Neural progenitor cell (in vitro differentiated cells): Measurements from ENCODE around the gene HES7. TPM values are rescaled to one million over a fixed set of nuclear protein-coding genes. Genes with fewer than 3 reads are reported as not detected.

Experiments used
- DNase-seq: peaks from one replicate; pipeline ENCODE4 v3.0.0-alpha.2; 2016; ENCODE audit warnings: low spot score
- H2AFZ ChIP-seq: fragments of 200-600 bp; sonication (generic); replicated peaks from 2 replicates; pipeline ENCODE4 v1.6.1; 2016; ENCODE audit warnings: antibody characterized with exemption
- H3F3A ChIP-seq: fragments of 200-600 bp; sonication (generic); 2 replicates; pipeline ENCODE4 v1.6.1; 2016; ENCODE audit warnings: antibody characterized with exemption, low read depth
- H3K27ac ChIP-seq: fragments of 200-600 bp; sonication (generic); 2 replicates; pipeline ENCODE4 v1.5.1; 2016; ENCODE audit warnings: mild to moderate bottlenecking
- H3K27me3 ChIP-seq: fragments of 200-600 bp; sonication (generic); 2 replicates; pipeline ENCODE4 v1.6.1; 2016; ENCODE audit warnings: mild to moderate bottlenecking, moderate library complexity
- H3K36me3 ChIP-seq: fragments of 200-600 bp; sonication (generic); 2 replicates; pipeline ENCODE4 v1.5.1; 2016
- H3K4me1 ChIP-seq: fragments of 200-600 bp; sonication (generic); 2 replicates; pipeline ENCODE4 v1.6.1; 2016; ENCODE audit warnings: mixed run types
- H3K4me2 ChIP-seq: fragments of 200-600 bp; sonication (generic); 2 replicates; pipeline ENCODE4 v1.6.1; 2016
- H3K4me3 ChIP-seq: fragments of 200-600 bp; sonication (generic); 2 replicates; pipeline ENCODE4 v1.5.1; 2016
- H3K79me2 ChIP-seq: fragments of 200-600 bp; sonication (generic); 2 replicates; pipeline ENCODE4 v1.6.1; 2016; ENCODE audit warnings: low read depth
- H3K9ac ChIP-seq: fragments of 200-600 bp; sonication (generic); 2 replicates; pipeline ENCODE4 v1.6.1; 2016
- H3K9me3 ChIP-seq: fragments of 200-600 bp; sonication (generic); 2 replicates; pipeline ENCODE4 v1.5.1; 2016; ENCODE audit warnings: low read depth
- H4K20me1 ChIP-seq: fragments of 200-600 bp; sonication (generic); 2 replicates; pipeline ENCODE4 v1.6.1; 2016; ENCODE audit warnings: low read depth
- H3K27ac Mint-ChIP-seq: 3 replicates; pipeline ENCODE4 v1.8.0; 2021; ENCODE audit warnings: mixed read lengths
- H3K27me3 Mint-ChIP-seq: 2 replicates; pipeline ENCODE4 v1.8.0; 2022; ENCODE audit warnings: low read depth, mild to moderate bottlenecking, inconsistent platforms, moderate library complexity, mixed read lengths; ENCODE audit not compliant: insufficient read depth
- H3K36me3 Mint-ChIP-seq: 3 replicates; pipeline ENCODE4 v1.8.0; 2021; ENCODE audit warnings: mixed read lengths
- H3K4me1 Mint-ChIP-seq: 3 replicates; pipeline ENCODE4 v1.8.0; 2021; ENCODE audit warnings: mixed read lengths
- H3K4me3 Mint-ChIP-seq: 3 replicates; pipeline ENCODE4 v1.8.0; 2021; ENCODE audit warnings: mild to moderate bottlenecking, moderate library complexity, mixed read lengths
- H3K9me3 Mint-ChIP-seq: 3 replicates; pipeline ENCODE4 v1.8.0; 2020; ENCODE audit warnings: mixed read lengths
- EZH2 ChIP-seq: fragments of 200-600 bp; sonication (generic); IDR thresholded peaks from 2 replicates; pipeline ENCODE4 v1.6.1; 2017; ENCODE audit warnings: antibody characterized with exemption, mild to moderate bottlenecking, moderate library complexity
- EZH2phosphoT487 ChIP-seq: fragments of 200-600 bp; sonication (generic); IDR thresholded peaks from 2 replicates; pipeline ENCODE4 v1.6.1; 2017; ENCODE audit warnings: antibody characterized with exemption
- total RNA-seq: library from RNA; depleted of rRNA; stranded (reverse); fragments of >200 nt; gene quantifications from 2 replicates; pipeline ENCODE4 v1.2.3, GENCODE V29; 2015; ENCODE audit warnings: low replicate concordance
- TF ChIP-seq, protein P1 (sequence below): fragments of 200-600 bp; sonication (generic); IDR thresholded peaks from 2 replicates; pipeline ENCODE4 v1.5.1; 2017; ENCODE audit warnings: antibody characterized with exemption, mild to moderate bottlenecking

HES7 gene
- total RNA-seq, 1 donor from 2014 or later, result not detected

DNA sequence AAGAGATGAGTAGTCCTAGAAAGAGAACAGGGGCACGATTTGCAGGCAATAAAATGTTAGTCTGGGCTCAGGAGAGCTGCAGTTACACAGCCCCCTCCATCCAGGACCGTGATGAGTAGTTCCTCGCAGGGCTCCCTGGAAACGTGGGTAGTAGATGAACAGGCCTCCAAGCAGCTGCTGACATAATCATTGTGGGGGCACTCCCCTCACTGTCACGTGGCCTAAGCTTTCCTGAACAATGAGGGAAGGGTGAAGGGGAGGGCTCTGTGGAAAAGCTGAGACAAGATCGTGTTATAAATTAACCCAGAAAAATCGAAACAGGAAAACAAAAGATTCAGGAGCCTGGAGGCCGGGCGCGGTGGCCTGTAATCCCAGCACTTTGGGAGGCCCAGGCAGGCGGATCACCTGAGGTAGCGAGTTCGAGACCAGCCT, 29.6 kb upstream of the HES7 start:
- peak; percentile 41 for DNase-seq
- H4K20me1 ChIP-seq, result peaks cover 23% of the 10 kb centered on the region
- H3K79me2 ChIP-seq, result no peaks in the 10 kb centered on the region
- Mint-ChIP-seq H3K36me3 (no peaks in the 10 kb centered on the region), H3K27me3 (peaks cover 13% of the 10 kb centered on the region), H3K4me3 (no peak overlapping the region), H3K4me1 (peaks cover 21% of the 10 kb centered on the region), H3K27ac (peak overlapping the region; percentile 96), H3K9me3 (no peaks in the 10 kb centered on the region)
- H3K4me2 ChIP-seq, result peak overlapping the region; percentile 80
- no peaks in the 10 kb centered on the region for H3K27me3 ChIP-seq
- peaks cover 61% of the 10 kb centered on the region for H3F3A ChIP-seq
- H3K9ac ChIP-seq, result no peak overlapping the region
- H2AFZ ChIP-seq, result no peak overlapping the region
- H3K4me1 ChIP-seq, result peaks cover 18% of the 10 kb centered on the region
- H3K27ac ChIP-seq, result peak overlapping the region; percentile 8
- no peaks in the 10 kb centered on the region for H3K9me3 ChIP-seq
- H3K36me3 ChIP-seq, result no peaks in the 10 kb centered on the region
- no peak for TF ChIP-seq EZH2phosphoT487
- H3K4me3 ChIP-seq, result peak overlapping the region; percentile 46

DNA sequence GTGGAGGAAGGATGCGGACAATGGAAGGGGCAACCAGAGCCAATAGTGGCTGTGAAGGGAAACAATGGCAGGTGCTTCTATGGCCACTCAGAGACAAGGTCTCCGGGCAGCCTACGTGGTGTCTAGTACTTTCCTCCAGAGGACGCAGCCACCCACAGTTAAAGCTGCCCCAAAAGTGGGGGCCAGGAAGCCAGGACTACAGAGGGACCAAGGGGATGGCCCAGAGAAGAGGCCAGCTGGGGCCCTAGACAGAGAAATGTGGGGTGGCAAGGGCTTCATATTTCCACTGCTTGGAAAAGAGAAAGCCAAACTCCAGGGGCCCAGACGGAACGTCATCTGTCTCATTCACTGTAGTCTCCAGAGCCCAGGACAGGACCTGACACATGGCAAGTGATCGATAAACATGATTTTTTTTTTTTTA, 29.1 kb upstream of the HES7 start:
- Mint-ChIP-seq H3K4me3 (no peak overlapping the region), H3K27me3 (peaks cover 13% of the 10 kb centered on the region), H3K4me1 (peaks cover 21% of the 10 kb centered on the region), H3K36me3 (no peaks in the 10 kb centered on the region), H3K9me3 (no peaks in the 10 kb centered on the region), H3K27ac (peak overlapping the region; percentile 96)
- Histone ChIP-seq H3K4me1 (peaks cover 18% of the 10 kb centered on the region), H3K36me3 (no peaks in the 10 kb centered on the region), H4K20me1 (peaks cover 18% of the 10 kb centered on the region), H3K9ac (no peak overlapping the region), H3K4me3 (no peak overlapping the region), H3K79me2 (no peaks in the 10 kb centered on the region), H3K9me3 (no peaks in the 10 kb centered on the region), H3F3A (peaks cover 56% of the 10 kb centered on the region), H2AFZ (no peak overlapping the region), H3K4me2 (peak overlapping the region; percentile 92), H3K27me3 (no peaks in the 10 kb centered on the region), H3K27ac (no peak overlapping the region)
- TF ChIP-seq, protein P1, sequence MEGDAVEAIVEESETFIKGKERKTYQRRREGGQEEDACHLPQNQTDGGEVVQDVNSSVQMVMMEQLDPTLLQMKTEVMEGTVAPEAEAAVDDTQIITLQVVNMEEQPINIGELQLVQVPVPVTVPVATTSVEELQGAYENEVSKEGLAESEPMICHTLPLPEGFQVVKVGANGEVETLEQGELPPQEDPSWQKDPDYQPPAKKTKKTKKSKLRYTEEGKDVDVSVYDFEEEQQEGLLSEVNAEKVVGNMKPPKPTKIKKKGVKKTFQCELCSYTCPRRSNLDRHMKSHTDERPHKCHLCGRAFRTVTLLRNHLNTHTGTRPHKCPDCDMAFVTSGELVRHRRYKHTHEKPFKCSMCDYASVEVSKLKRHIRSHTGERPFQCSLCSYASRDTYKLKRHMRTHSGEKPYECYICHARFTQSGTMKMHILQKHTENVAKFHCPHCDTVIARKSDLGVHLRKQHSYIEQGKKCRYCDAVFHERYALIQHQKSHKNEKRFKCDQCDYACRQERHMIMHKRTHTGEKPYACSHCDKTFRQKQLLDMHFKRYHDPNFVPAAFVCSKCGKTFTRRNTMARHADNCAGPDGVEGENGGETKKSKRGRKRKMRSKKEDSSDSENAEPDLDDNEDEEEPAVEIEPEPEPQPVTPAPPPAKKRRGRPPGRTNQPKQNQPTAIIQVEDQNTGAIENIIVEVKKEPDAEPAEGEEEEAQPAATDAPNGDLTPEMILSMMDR, result no peak
- TF ChIP-seq EZH2 (no peak), EZH2phosphoT487 (no peak)
- no peak for DNase-seq

DNA sequence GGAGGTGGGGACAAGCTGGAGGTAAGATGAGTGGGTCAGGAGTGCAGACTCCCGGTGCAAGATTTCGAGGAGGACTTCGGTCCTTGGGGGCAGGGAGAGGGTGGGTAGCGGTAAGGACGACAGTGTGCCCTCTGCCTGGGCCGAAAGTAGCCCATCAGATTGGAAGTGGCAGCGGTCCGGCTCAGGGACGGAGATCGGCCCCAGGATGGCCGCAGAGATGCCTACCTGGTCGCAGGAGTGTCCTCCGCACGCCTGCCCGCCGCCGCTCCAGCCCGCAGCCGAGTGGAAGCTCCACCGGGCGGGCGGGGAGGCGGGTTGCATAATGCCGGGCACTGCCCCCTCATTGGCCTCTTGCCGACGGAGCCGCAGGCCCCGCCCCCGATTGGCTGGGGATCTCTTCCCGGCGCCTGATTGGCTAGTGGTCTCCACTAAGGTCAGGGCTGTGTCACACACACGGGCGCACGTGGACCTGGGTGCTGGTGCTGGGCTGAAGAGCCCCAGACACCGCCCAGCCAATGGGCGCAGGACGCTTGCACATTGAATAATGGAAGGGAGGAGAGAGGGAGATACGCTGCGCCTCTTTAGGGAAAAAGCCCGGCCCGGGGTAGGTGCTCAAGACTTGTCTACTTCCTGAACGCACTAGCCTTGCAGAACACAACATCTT, 28.3 kb upstream of the HES7 start, which contains the start of gene PER1:
Gene PER1 (minus strand): TSS at position 293 of the 664 bp plus-strand sequence. CDS start 1,698 bp downstream, outside the sequence.
- H3K4me1 ChIP-seq, result peaks cover 18% of the 10 kb centered on the region
- Mint-ChIP-seq H3K27me3 (peaks cover 13% of the 10 kb centered on the region), H3K4me3 (no peak within 1 kb of the TSS), H3K9me3 (no peaks in the 10 kb centered on the region), H3K4me1 (peaks cover 21% of the 10 kb centered on the region), H3K36me3 (no peaks in the 10 kb centered on the region), H3K27ac (peak within 1 kb of the TSS; percentile 96)
- no peak for TF ChIP-seq EZH2phosphoT487
- TF ChIP-seq EZH2, result no peak
- TF ChIP-seq, protein P1, result no peak
- no peaks in the 10 kb centered on the region for H3K9me3 ChIP-seq
- DNase-seq, result peak; percentile 96
- peak within 1 kb of the TSS; percentile 18 for H3K9ac ChIP-seq
- no peaks in the 10 kb centered on the region for H3K79me2 ChIP-seq
- H3K4me3 ChIP-seq, result peak within 1 kb of the TSS; percentile 69
- no peaks in the 10 kb centered on the region for H3K27me3 ChIP-seq
- peaks cover 48% of the 10 kb centered on the region for H3F3A ChIP-seq
- H3K36me3 ChIP-seq, result no peaks in the 10 kb centered on the region
- no peak within 1 kb of the TSS for H3K27ac ChIP-seq
- no peak within 1 kb of the TSS for H2AFZ ChIP-seq
- peak within 1 kb of the TSS; percentile 92 for H3K4me2 ChIP-seq
- peaks cover 18% of the 10 kb centered on the region for H4K20me1 ChIP-seq

DNA sequence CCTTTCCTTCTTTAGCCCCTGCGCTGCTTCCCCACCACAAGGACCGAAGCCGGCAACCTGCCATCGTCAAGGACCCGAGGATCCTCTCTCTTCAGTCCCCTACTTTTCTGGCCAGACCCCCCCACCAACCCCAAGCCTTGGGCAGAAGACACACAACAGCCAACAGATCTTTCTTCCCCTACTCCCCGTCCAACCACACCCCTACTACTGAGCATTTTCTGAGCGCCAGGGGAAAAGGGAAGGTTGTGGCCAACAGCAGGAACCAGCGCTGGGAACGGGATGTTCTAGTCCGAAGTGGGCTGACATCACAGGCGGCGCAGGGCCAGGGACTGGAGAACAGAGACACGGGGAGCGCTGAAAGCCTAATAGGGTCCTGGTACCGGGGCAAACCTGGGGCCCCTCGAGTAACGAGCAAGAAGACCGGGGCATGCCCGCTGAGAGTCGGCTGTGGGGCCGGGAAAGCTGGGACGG, 27.8 kb upstream of the HES7 start:
- Histone ChIP-seq H3K9me3 (no peaks in the 10 kb centered on the region), H3K27me3 (no peaks in the 10 kb centered on the region), H2AFZ (no peak overlapping the region), H3F3A (peaks cover 42% of the 10 kb centered on the region), H3K79me2 (no peaks in the 10 kb centered on the region), H3K4me3 (peak overlapping the region; percentile 69), H3K4me1 (peaks cover 18% of the 10 kb centered on the region), H4K20me1 (peaks cover 18% of the 10 kb centered on the region), H3K9ac (peak overlapping the region; percentile 18), H3K4me2 (peak overlapping the region; percentile 92), H3K27ac (no peak overlapping the region), H3K36me3 (no peaks in the 10 kb centered on the region)
- peaks cover 3% of the 10 kb centered on the region for H3K36me3 Mint-ChIP-seq
- peak overlapping the region; percentile 96 for H3K27ac Mint-ChIP-seq
- no peak for TF ChIP-seq EZH2
- TF ChIP-seq EZH2phosphoT487, result no peak
- TF ChIP-seq, protein P1, result no peak
- peaks cover 21% of the 10 kb centered on the region for H3K4me1 Mint-ChIP-seq
- peak; percentile 66 for DNase-seq
- H3K9me3 Mint-ChIP-seq, result no peaks in the 10 kb centered on the region
- no peak overlapping the region for H3K4me3 Mint-ChIP-seq
- H3K27me3 Mint-ChIP-seq, result peaks cover 13% of the 10 kb centered on the region
